BLaER1 (cell line): ENCODE results near the gene CCDC90B.

Experiments
- H3K27ac ChIP-seq: shearing (Covaris generic); formaldehyde crosslinking; 2 replicates; pipeline ENCODE4 v1.8.1; 2022
- H3K27me3 ChIP-seq: shearing (Covaris generic); formaldehyde crosslinking; 2 replicates; pipeline ENCODE4 v1.8.1; 2022
- H3K36me3 ChIP-seq: shearing (Covaris generic); formaldehyde crosslinking; 2 replicates; pipeline ENCODE4 v1.8.1; 2022
- H3K4me1 ChIP-seq: shearing (Covaris generic); formaldehyde crosslinking; 2 replicates; pipeline ENCODE4 v1.8.1; 2022
- H3K4me2 ChIP-seq: shearing (Covaris generic); formaldehyde crosslinking; 2 replicates; pipeline ENCODE4 v1.8.1; 2022
- H3K4me3 ChIP-seq: shearing (Covaris generic); formaldehyde crosslinking; 2 replicates; pipeline ENCODE4 v1.8.1; 2022
- H3K9ac ChIP-seq: shearing (Covaris generic); formaldehyde crosslinking; 2 replicates; pipeline ENCODE4 v1.8.1; 2022
- H3K9me3 ChIP-seq: shearing (Covaris generic); formaldehyde crosslinking; 2 replicates; pipeline ENCODE4 v1.8.1; 2022
- H4K20me1 ChIP-seq: shearing (Covaris generic); formaldehyde crosslinking; 2 replicates; pipeline ENCODE4 v1.8.1; 2022
- Cebpa-rat ChIP-seq: shearing (Covaris generic); IDR thresholded peaks from 2 replicates; pipeline ENCODE4 v1.8.1; 2022

The CCDC90B gene

GRCh38 chr11:83238111-83238510 is 48.1 kb downstream of the CCDC90B start:
- Histone ChIP-seq H3K9ac (no peak overlapping the region), H3K4me3 (no peak overlapping the region), H3K4me1 (no peaks in the 10 kb centered on the region), H3K27ac (no peak overlapping the region), H3K27me3 (no peaks in the 10 kb centered on the region), H3K9me3 (no peaks in the 10 kb centered on the region), H3K4me2 (no peak overlapping the region), H3K36me3 (no peaks in the 10 kb centered on the region), H4K20me1 (no peaks in the 10 kb centered on the region)
- TF ChIP-seq Cebpa-rat: no peak

DNA sequence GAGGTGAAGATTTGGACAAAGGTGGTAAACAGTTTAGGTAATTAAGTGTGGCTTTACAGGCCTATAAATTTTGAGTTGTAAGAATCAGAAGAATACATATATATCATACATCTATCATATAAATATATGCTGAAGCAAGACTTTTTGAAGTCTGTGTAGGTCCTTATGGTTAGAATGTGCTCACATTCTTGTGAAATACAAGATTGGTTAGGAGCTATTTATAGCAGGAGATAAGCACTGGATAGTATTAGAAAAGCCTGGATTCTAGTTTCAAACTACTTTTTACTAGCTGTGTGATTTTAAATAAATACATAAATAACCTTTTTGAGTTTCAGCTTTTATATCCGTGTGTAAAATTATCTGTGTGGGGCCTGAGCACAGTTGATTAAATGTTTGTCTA is 50.3 kb downstream of the CCDC90B start:
- no peak overlapping the region for H3K4me3 ChIP-seq
- no peak for TF ChIP-seq Cebpa-rat

GRCh38 chr11:83223457-83223856 is 62.7 kb downstream of the CCDC90B start:
- Histone ChIP-seq H3K36me3 (no peaks in the 10 kb centered on the region), H3K4me3 (no peak overlapping the region), H3K9ac (no peak overlapping the region), H3K4me1 (no peaks in the 10 kb centered on the region), H3K27me3 (no peaks in the 10 kb centered on the region), H3K9me3 (no peaks in the 10 kb centered on the region), H4K20me1 (no peaks in the 10 kb centered on the region), H3K27ac (no peak overlapping the region), H3K4me2 (no peak overlapping the region)
- TF ChIP-seq Cebpa-rat: no peak

More for the DNA sequence above, 50.3 kb downstream of the CCDC90B start:
- H3K9ac ChIP-seq: no peak overlapping the region
- H3K27me3 ChIP-seq: no peaks in the 10 kb centered on the region
- no peaks in the 10 kb centered on the region for H3K36me3 ChIP-seq
- no peaks in the 10 kb centered on the region for H3K4me1 ChIP-seq
- no peaks in the 10 kb centered on the region for H4K20me1 ChIP-seq
- no peaks in the 10 kb centered on the region for H3K9me3 ChIP-seq
- H3K27ac ChIP-seq: no peak overlapping the region
- H3K4me2 ChIP-seq: no peak overlapping the region

GRCh38 chr11:83222499-83222898 is 63.7 kb downstream of the CCDC90B start:
- H3K36me3 ChIP-seq: no peaks in the 10 kb centered on the region
- H3K27me3 ChIP-seq: no peaks in the 10 kb centered on the region
- H3K9ac ChIP-seq: no peak overlapping the region
- no peak overlapping the region for H3K4me2 ChIP-seq
- H3K9me3 ChIP-seq: no peaks in the 10 kb centered on the region
- no peak overlapping the region for H3K4me3 ChIP-seq
- no peaks in the 10 kb centered on the region for H4K20me1 ChIP-seq
- no peak overlapping the region for H3K27ac ChIP-seq
- H3K4me1 ChIP-seq: no peaks in the 10 kb centered on the region
- no peak for TF ChIP-seq Cebpa-rat

DNA sequence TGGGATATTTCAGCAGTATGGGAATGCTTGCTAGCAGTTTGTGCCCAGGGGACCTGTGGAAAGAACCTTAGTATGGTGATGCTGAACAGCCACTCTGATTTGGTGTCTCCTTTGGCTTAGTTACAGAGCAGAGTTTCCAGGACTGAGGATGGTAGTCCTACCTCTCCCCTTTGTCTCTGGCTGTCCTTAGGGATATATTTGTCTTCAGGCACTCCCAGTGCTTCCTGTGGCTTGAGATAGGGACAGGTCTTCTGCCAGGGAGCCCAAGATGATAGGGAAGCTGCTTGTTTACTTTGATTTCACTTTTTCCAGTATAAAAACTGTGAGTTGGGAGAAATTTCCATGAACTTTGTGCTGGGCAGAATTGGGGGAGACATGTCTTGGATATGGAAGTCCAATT is 64.5 kb downstream of the CCDC90B start:
- Histone ChIP-seq H3K27me3 (no peaks in the 10 kb centered on the region), H3K4me3 (no peak overlapping the region), H4K20me1 (no peaks in the 10 kb centered on the region), H3K27ac (no peak overlapping the region), H3K4me1 (no peaks in the 10 kb centered on the region), H3K9ac (no peak overlapping the region), H3K4me2 (no peak overlapping the region), H3K36me3 (no peaks in the 10 kb centered on the region), H3K9me3 (no peaks in the 10 kb centered on the region)
- TF ChIP-seq Cebpa-rat: no peak

GRCh38 chr11:83220260-83220659 is 65.9 kb downstream of the CCDC90B start:
- Histone ChIP-seq H3K36me3 (no peaks in the 10 kb centered on the region), H3K27ac (no peak overlapping the region), H3K9me3 (no peaks in the 10 kb centered on the region), H3K4me2 (no peak overlapping the region), H3K9ac (no peak overlapping the region), H4K20me1 (no peaks in the 10 kb centered on the region), H3K27me3 (no peaks in the 10 kb centered on the region), H3K4me1 (no peaks in the 10 kb centered on the region), H3K4me3 (no peak overlapping the region)
- TF ChIP-seq Cebpa-rat: no peak

- Histone ChIP-seq H4K20me1 (no peaks in the 10 kb centered on the region), H3K36me3 (no peaks in the 10 kb centered on the region), H3K4me3 (no peak overlapping the region), H3K9me3 (no peaks in the 10 kb centered on the region), H3K9ac (no peak overlapping the region), H3K27ac (no peak overlapping the region), H3K4me1 (no peaks in the 10 kb centered on the region), H3K4me2 (no peak overlapping the region), H3K27me3 (no peaks in the 10 kb centered on the region)
- no peak for TF ChIP-seq Cebpa-rat
These were observed 67.1 kb downstream of the CCDC90B start for GRCh38 chr11:83219095-83219494.
